K562 (cell line): Measurements from ENCODE around the gene ALPK1.

Experiments
- JUNB ChIP-seq: fragments of 450-650 bp; formaldehyde crosslinking; conservative IDR thresholded peaks from 2 replicates; pipeline ENCODE4 v1.4.0; 2020; ENCODE audit warnings: mild to moderate bottlenecking
- POLR2A ChIP-seq: fragments of 450-650 bp; conservative IDR thresholded peaks from 2 replicates; pipeline ENCODE4 v1.6.1; 2016
- RBM22 ChIP-seq: fragments of 200-400 bp; formaldehyde crosslinking; IDR thresholded peaks from 2 replicates; pipeline ENCODE4 v1.6.1; 2018; ENCODE audit warnings: low read length, low read depth; ENCODE audit not compliant: poor library complexity, severe bottlenecking
- REST ChIP-seq, 2 experiments: fragments of 450-650 bp; formaldehyde crosslinking in 1 of 2; IDR thresholded peaks; 2 replicates each; pipeline versions ENCODE4 v1.4.0 to v1.6.1; 2014 to 2020; ENCODE audit warnings: mild to moderate bottlenecking in 2 of 2, borderline replicate concordance in 1 of 2, low read depth in 1 of 2
- ZNF408 ChIP-seq: fragments of 250-450 bp; sonication (Bioruptor Pico); IDR thresholded peaks from 2 replicates; pipeline ENCODE4 v1.4.0; 2020; ENCODE audit warnings: low read depth, mild to moderate bottlenecking, moderate library complexity

- TF ChIP-seq RBM22 (no peak), POLR2A (no peak), ZNF408 (no peak), JUNB (no peak), REST (IDR thresholded peaks at IDR 0.05; ENCODE audit: borderline replicate concordance) (no peak), REST (CRISPR knock-in tag; IDR thresholded peaks at IDR 0.05; ENCODE audit: low read depth) (no peak)
These were observed 33.8 kb downstream of the ALPK1 start for GRCh38 chr4:112330921-112331320.
